ENCODE results near the gene PSME1. TPM values are rescaled to one million over a fixed set of nuclear protein-coding genes. Genes with fewer than 3 reads are reported as not detected.
A peak's percentile ranks its signal among the peaks of the same experiment; 100 is the strongest.

The PSME1 gene
- total and polyA plus RNA-seq, 10 of the 15 experiments (the other 5 are each of a cell fraction or from before 2014, with no cell fraction given) = 250 to 1,378 (median 412) TPM

DNA sequence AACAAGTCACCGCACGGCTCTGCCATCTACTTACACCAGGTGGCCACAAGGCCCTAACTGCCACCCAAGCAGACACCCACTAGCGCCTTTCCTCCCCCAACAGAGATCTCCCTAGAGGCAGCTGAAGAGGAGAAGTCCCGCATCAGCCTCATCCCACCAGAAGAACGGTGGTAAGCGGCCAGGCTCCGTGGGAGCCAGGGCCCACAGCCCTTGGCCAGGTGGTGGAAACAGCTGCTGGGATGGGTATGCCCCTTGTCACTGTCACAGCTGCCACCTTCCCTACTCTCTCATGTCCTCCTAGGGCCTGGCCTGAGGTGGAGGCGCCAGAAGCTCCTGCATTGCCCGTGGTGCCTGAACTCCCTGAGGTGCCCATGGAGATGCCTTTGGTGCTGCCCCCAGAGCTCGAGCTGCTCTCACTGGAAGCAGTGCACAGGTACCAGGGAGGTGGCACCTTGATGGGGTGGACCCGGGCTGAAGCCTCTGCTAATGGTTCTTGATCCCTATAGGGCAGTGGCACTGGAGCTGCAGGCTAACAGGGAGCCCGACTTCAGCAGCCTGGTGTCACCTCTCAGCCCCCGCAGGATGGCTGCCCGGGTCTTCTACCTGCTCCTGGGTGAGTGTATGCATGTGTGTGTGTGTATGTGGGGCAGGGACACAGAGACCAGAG is 43.4 kb downstream of the PSME1 start:
- BruUV-seq (replicated peaks) = no TSS peak
- WGBS (ENCODE audit: insufficient coverage, insufficient replicate concordance, low lambda C conversion rate, missing lambda C conversion rate) = 71% methylated on average over 14 of the region's 14 CpGs
- RAD21 ChIA-PET (ENCODE audit: unreplicated experiment) = no interaction called here

GRCh38 chr14:24179961-24180796 is 44.2 kb downstream of the PSME1 start:
- Histone ChIP-seq H3K27ac (ENCODE audit: control insufficient read depth, insufficient read depth) (no peak overlapping the region), H2AFZ (ENCODE audit: control insufficient read depth, low read depth, low read length) (no peak overlapping the region), H4K20me1 (ENCODE audit: control insufficient read depth, insufficient read depth) (no peaks in the 10 kb centered on the region), H3K9me3 (replicated peaks; ENCODE audit: control insufficient read depth, insufficient read depth, low read length) (no peaks in the 10 kb centered on the region), H3K79me2 (ENCODE audit: control insufficient read depth, insufficient read depth, low read length) (no peaks in the 10 kb centered on the region), H3K36me3 (ENCODE audit: control insufficient read depth in 2 of 2, insufficient read depth in 2 of 2, low read length in 1 of 2) (peaks cover 13 to 54% of the 10 kb centered on the region in 2 experiments; a peak in 3 of 4 replicates), H3K4me2 (ENCODE audit: control insufficient read depth, insufficient read depth) (no peak overlapping the region), H3K27me3 (replicated peaks in 1 of 2; ENCODE audit: control insufficient read depth in 2 of 2, insufficient read depth in 2 of 2, low read length in 1 of 2) (no peaks in the 10 kb centered on the region), H3K4me3 (no peak overlapping the region), H3K4me1 (ENCODE audit: control insufficient read depth, insufficient read depth, low read length) (no peaks in the 10 kb centered on the region), H3K9ac (ENCODE audit: control insufficient read depth, insufficient read depth, low read length) (no peak overlapping the region)
- FAIRE-seq = no peak
- 53% methylated on average over 18 of the region's 18 CpGs for WGBS (ENCODE audit: insufficient coverage, insufficient replicate concordance, low lambda C conversion rate, missing lambda C conversion rate)
- peak; percentile 52 for ATAC-seq
- in situ Hi-C loops (cut with MboI) (no loop called here), intact Hi-C loops (cut with micrococcal nuclease; ENCODE audit: unreplicated experiment) (no loop called here)
- RAD21 ChIA-PET (ENCODE audit: unreplicated experiment) = interaction anchor here (1.7 kb wide), 1 partner anchor 117 kb away, joined by 4 read pairs; no protein-coding TSS in a partner anchor
- CTCF ChIA-PET = interaction anchor here (0.6 to 1.0 kb wide), 3 partner anchors 33 to 128 kb away, joined by 3 to 5 read pairs (median 3); partner anchors contain the start of genes CHMP4A, CIDEB and MDP1
- no TSS peak for BruUV-seq (replicated peaks)
- POLR2A ChIA-PET = interaction anchor here (1.4 kb wide), 1 partner anchor 18 kb away, joined by 4 read pairs; no protein-coding TSS in a partner anchor
- DNase-seq (ENCODE audit: low read depth, low spot score) = no peak
- TF ChIP-seq POLR2AphosphoS5 (IDR thresholded peaks at IDR 0.05; ENCODE audit: low read length) (0 out of 2 replicates have a peak, but pooled peaks have one; percentile 3), ATF7 (IDR thresholded peaks at IDR 0.05; ENCODE audit: low read depth) (0 out of 2 replicates have a peak, but pooled peaks have one; percentile 45), NFIC (IDR thresholded peaks at IDR 0.05; ENCODE audit: low read depth, low read length) (no peak), SMAD5 (IDR thresholded peaks at IDR 0.05; ENCODE audit: low read depth) (0 out of 2 replicates have a peak, but pooled peaks have one; percentile 27), POLR2A (IDR thresholded peaks at IDR 0.05; ENCODE audit: low read depth, low read length) (peak; percentile 62)
- SMC1A ChIA-PET (ENCODE audit: uncharacterized antibody, unreplicated experiment) = no interaction called here

More for the DNA sequence above, 43.4 kb downstream of the PSME1 start:
- intact Hi-C loops (cut with micrococcal nuclease; ENCODE audit: unreplicated experiment) = no loop called here
- DNase-seq (ENCODE audit: low read depth, low spot score) = no peak
- Histone ChIP-seq H3K4me3 (no peak overlapping the region), H3K79me2 (ENCODE audit: control insufficient read depth, insufficient read depth, low read length) (no peaks in the 10 kb centered on the region), H3K9me3 (replicated peaks; ENCODE audit: control insufficient read depth, insufficient read depth, low read length) (no peaks in the 10 kb centered on the region), H3K4me1 (ENCODE audit: control insufficient read depth, insufficient read depth, low read length) (no peaks in the 10 kb centered on the region), H3K27ac (ENCODE audit: control insufficient read depth, insufficient read depth) (no peak overlapping the region), H4K20me1 (ENCODE audit: control insufficient read depth, insufficient read depth) (no peaks in the 10 kb centered on the region), H2AFZ (ENCODE audit: control insufficient read depth, low read depth, low read length) (no peak overlapping the region), H3K4me2 (ENCODE audit: control insufficient read depth, insufficient read depth) (no peak overlapping the region), H3K36me3 (ENCODE audit: control insufficient read depth in 2 of 2, insufficient read depth in 2 of 2, low read length in 1 of 2) (peaks cover 13 to 47% of the 10 kb centered on the region in 2 experiments; a peak in 3 of 4 replicates), H3K9ac (ENCODE audit: control insufficient read depth, insufficient read depth, low read length) (no peak overlapping the region), H3K27me3 (replicated peaks in 1 of 2; ENCODE audit: control insufficient read depth in 2 of 2, insufficient read depth in 2 of 2, low read length in 1 of 2) (no peaks in the 10 kb centered on the region)
- TF ChIP-seq NFYB (IDR thresholded peaks at IDR 0.05; ENCODE audit: insufficient read depth, low read depth, low read length) = no peak
- TF ChIP-seq POLR2AphosphoS5 (IDR thresholded peaks at IDR 0.05; ENCODE audit: low read length) = peak; percentile 70; the same call in 1 of the 2 replicates
- peak; percentile 73 for TF ChIP-seq POLR2A (IDR thresholded peaks at IDR 0.05; ENCODE audit: low read depth, low read length)
- ChIA-PET CTCF (interaction anchor here (0.6 to 0.9 kb wide), 2 partner anchors 36 to 129 kb away, joined by 3 read pairs; partner anchors contain the start of genes CIDEB and MDP1), POLR2A (interaction anchor here (1.1 to 1.4 kb wide), 3 partner anchors 15 to 38 kb away, joined by 3 to 4 read pairs (median 3); partner anchors contain the start of gene EMC9), SMC1A (ENCODE audit: uncharacterized antibody, unreplicated experiment) (no interaction called here)
- FAIRE-seq = no peak
- peak; percentile 9 for ATAC-seq
- in situ Hi-C loops (cut with MboI) = no loop called here
